ENCODE results near the gene POC1B. TPM values are rescaled to one million over a fixed set of nuclear protein-coding genes. Genes with fewer than 3 reads are reported as not detected.
A peak's percentile ranks its signal among the peaks of the same experiment; 100 is the strongest.

Gene POC1B
- polyA plus RNA-seq, 6 donors from 2014 or later, result 41.2 to 65.8 (median 45.1) TPM

DNA sequence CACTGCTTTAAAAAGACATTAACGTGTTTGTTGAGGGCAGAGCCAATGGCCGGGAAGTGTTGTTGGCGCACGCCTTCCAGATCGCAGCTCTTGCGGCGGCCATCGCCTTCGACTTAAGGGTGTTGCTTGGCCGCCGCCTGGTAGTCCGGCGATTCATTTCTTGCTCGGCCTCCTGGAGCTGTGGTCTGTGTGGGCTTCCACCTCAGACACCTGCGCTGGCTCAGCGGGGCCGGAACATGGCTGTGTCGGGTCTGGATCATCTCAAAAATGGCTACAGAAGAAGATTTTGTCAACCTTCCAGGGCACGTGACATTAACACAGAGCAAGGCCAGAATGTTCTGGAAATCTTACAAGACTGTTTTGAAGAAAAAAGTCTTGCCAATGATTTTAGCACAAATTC is 26.0 kb downstream of the POC1B start:
- H3K36me3 Mint-ChIP-seq, result peaks cover 17 to 18% of the 10 kb centered on the region in 2 donors
- no peaks in the 10 kb centered on the region for H3K27me3 Mint-ChIP-seq
- DNase-seq (no peak), ATAC-seq (ENCODE audit: low read depth in 2 of 2) (no peak)
- peaks cover 19 to 29% (median 22%) of the 10 kb centered on the region in 3 donors for H3K4me1 Mint-ChIP-seq
- no peak overlapping the region for H3K27ac Mint-ChIP-seq
- peaks cover 0 to 2% (median 0%) of the 10 kb centered on the region in 7 donors for H3K9me3 Mint-ChIP-seq
- H3K4me3 Mint-ChIP-seq, result no peak overlapping the region

GRCh38 chr12:89497467-89497866 is 28.4 kb downstream of the POC1B start:
- ATAC-seq (ENCODE audit: low read depth in 2 of 2), result no peak
- no peaks in the 10 kb centered on the region for H3K9me3 Mint-ChIP-seq
- H3K27me3 Mint-ChIP-seq, result no peaks in the 10 kb centered on the region
- no peak for DNase-seq
- H3K4me3 Mint-ChIP-seq, result no peak overlapping the region
- H3K36me3 Mint-ChIP-seq, result peaks cover 17% of the 10 kb centered on the region in 2 donors
- H3K4me1 Mint-ChIP-seq, result peaks cover 41 to 53% (median 43%) of the 10 kb centered on the region in 3 donors
- no peak overlapping the region for H3K27ac Mint-ChIP-seq

DNA sequence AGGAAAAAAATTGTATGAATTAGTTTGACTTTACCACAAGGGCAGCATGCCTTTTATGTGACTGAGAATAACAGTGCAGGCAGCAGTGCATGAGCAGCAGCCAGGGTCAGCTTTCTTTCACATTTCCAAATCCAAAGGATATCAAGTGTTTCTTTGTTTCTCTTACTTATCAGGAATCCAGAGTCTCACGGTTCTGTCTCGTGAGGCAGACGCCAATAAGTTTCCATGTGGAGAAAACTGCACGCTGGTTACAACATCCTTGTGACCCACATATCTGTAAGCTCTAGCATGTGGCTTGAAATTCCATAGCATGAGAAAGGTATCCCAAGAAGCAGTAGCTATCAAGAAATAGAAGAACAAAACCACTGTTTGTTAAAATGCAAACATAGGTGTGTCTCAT is 28.8 kb downstream of the POC1B start:
- DNase-seq (no peak), ATAC-seq (ENCODE audit: low read depth in 2 of 2) (no peak)
- no peaks in the 10 kb centered on the region for H3K9me3 Mint-ChIP-seq
- H3K36me3 Mint-ChIP-seq, result peaks cover 12 to 17% of the 10 kb centered on the region in 2 donors
- H3K4me1 Mint-ChIP-seq, result peaks cover 41 to 51% (median 44%) of the 10 kb centered on the region in 3 donors
- H3K4me3 Mint-ChIP-seq, result no peak overlapping the region
- no peaks in the 10 kb centered on the region for H3K27me3 Mint-ChIP-seq
- H3K27ac Mint-ChIP-seq, result no peak overlapping the region

DNA sequence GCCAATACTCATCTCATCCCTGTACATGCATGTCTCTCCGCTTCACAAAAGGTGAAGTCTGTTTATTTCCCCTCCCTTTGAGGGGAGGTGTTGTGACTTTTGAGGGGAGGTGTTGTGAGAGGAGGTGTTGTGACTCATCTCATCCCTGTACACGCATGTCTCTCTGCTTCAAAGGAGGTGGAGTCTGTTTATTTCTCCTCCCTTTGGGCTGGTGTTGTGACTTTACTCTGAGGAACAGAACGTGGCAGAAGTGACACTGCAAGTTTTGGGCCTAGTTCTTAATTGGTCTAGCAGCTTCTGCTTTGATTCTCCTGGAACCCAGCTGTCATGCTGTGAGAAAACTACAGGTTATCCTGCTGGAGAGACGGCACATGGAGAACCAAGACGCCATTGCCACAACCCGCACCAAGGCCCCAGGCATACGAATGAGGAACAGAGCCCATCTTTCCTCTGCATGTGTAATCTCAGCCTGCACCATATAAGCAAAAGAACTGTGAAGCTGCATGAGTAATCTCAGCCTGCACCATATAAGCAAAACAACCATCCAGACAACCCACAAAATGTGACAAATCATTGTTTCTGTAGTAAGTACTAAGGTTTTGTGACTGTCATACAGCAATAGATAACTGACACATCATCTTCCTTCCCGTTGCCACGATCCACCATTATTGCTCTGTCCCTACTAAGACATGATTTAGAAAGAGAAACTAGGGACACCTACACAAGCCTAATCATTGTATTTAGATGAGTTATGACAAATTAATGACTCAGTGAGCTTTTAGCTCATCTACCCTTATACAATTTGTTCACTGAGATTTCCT is 31.2 kb downstream of the POC1B start:
- no peaks in the 10 kb centered on the region for H3K27me3 Mint-ChIP-seq
- ATAC-seq (ENCODE audit: low read depth in 2 of 2), result peak; percentile 21 to 46

GRCh38 chr12:89493670-89494302 is 32.1 kb downstream of the POC1B start:
- Mint-ChIP-seq H3K4me3 (peak overlapping the region; percentile 9 to 87 (median 57)), H3K27ac (peak overlapping the region; percentile 75 to 90 (median 86)), H3K9me3 (no peaks in the 10 kb centered on the region), H3K4me1 (peaks cover 33 to 43% (median 38%) of the 10 kb centered on the region in 3 donors), H3K27me3 (no peaks in the 10 kb centered on the region), H3K36me3 (peaks cover 12 to 17% of the 10 kb centered on the region in 2 donors)
- ATAC-seq (ENCODE audit: low read depth in 2 of 2) (peak; percentile 78 to 91), DNase-seq (peak; percentile 30)

More for the DNA sequence above, 31.2 kb downstream of the POC1B start:
- Mint-ChIP-seq H3K9me3 (no peaks in the 10 kb centered on the region), H3K36me3 (peaks cover 5 to 21% of the 10 kb centered on the region in 2 donors), H3K4me1 (peaks cover 36 to 46% (median 42%) of the 10 kb centered on the region in 3 donors), H3K27ac (peak overlapping the region; percentile 16 to 97 (median 71)), H3K4me3 (peak overlapping the region in 7 of 8 donors; percentile 32 to 87 (median 70))
- no peak for DNase-seq

DNA sequence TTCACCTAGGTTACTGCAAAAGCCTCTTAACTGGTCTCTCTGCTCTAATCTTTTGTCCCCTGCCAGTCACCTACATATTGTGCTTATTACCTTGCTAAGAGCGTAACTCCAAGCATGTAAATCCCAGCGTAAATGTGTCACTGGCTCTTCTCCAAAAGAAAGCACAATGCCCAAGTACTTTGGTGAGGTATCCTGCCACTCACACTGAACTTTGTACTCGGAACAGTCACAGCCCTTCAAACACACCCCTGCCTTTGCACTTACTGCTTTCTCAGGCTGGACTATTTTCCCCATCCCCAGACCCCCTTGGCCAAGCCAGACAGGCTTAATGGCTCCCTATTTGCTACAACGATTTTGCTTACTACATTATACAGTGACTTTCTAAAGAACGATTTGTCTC is 33.0 kb downstream of the POC1B start:
- Mint-ChIP-seq H3K9me3 (no peaks in the 10 kb centered on the region), H3K36me3 (peaks cover 13 to 16% of the 10 kb centered on the region in 2 donors), H3K27me3 (no peaks in the 10 kb centered on the region), H3K4me1 (peaks cover 31 to 43% (median 36%) of the 10 kb centered on the region in 3 donors), H3K4me3 (peak overlapping the region in 5 of 8 donors; percentile 8 to 81 (median 27)), H3K27ac (peak overlapping the region; percentile 45 to 96 (median 77))
- no peak for DNase-seq
- no peak for ATAC-seq (ENCODE audit: low read depth in 2 of 2)

GRCh38 chr12:89490922-89491321 is 34.9 kb downstream of the POC1B start:
- peaks cover 28 to 38% (median 32%) of the 10 kb centered on the region in 3 donors for H3K4me1 Mint-ChIP-seq
- H3K27me3 Mint-ChIP-seq, result no peaks in the 10 kb centered on the region
- DNase-seq (no peak), ATAC-seq (ENCODE audit: low read depth in 2 of 2) (no peak)
- peak overlapping the region in 3 of 6 donors; percentile 12 to 75 (median 14) for H3K27ac Mint-ChIP-seq
- H3K9me3 Mint-ChIP-seq, result no peaks in the 10 kb centered on the region
- H3K4me3 Mint-ChIP-seq, result no peak overlapping the region
- H3K36me3 Mint-ChIP-seq, result peaks cover 20 to 27% of the 10 kb centered on the region in 2 donors

- peaks cover 0 to 7% (median 0%) of the 10 kb centered on the region in 3 donors for H3K4me1 Mint-ChIP-seq
- peaks cover 15 to 27% of the 10 kb centered on the region in 2 donors for H3K36me3 Mint-ChIP-seq
- no peak overlapping the region for H3K27ac Mint-ChIP-seq
- ATAC-seq (ENCODE audit: low read depth in 2 of 2) (no peak), DNase-seq (no peak)
- H3K4me3 Mint-ChIP-seq, result no peak overlapping the region
- no peaks in the 10 kb centered on the region for H3K27me3 Mint-ChIP-seq
- no peaks in the 10 kb centered on the region for H3K9me3 Mint-ChIP-seq
Measured at GRCh38 chr12:89486264-89486663, 39.6 kb downstream of the POC1B start.

GRCh38 chr12:89484470-89484869 is 41.4 kb downstream of the POC1B start:
- Mint-ChIP-seq H3K27me3 (no peaks in the 10 kb centered on the region), H3K4me1 (peaks cover 0 to 7% (median 0%) of the 10 kb centered on the region in 3 donors), H3K4me3 (no peak overlapping the region), H3K27ac (peak overlapping the region in 1 of 6 donors; percentile 89), H3K36me3 (peaks cover 9 to 22% of the 10 kb centered on the region in 2 donors), H3K9me3 (no peaks in the 10 kb centered on the region)
- DNase-seq, result no peak
- ATAC-seq (ENCODE audit: low read depth in 2 of 2), result no peak

DNA sequence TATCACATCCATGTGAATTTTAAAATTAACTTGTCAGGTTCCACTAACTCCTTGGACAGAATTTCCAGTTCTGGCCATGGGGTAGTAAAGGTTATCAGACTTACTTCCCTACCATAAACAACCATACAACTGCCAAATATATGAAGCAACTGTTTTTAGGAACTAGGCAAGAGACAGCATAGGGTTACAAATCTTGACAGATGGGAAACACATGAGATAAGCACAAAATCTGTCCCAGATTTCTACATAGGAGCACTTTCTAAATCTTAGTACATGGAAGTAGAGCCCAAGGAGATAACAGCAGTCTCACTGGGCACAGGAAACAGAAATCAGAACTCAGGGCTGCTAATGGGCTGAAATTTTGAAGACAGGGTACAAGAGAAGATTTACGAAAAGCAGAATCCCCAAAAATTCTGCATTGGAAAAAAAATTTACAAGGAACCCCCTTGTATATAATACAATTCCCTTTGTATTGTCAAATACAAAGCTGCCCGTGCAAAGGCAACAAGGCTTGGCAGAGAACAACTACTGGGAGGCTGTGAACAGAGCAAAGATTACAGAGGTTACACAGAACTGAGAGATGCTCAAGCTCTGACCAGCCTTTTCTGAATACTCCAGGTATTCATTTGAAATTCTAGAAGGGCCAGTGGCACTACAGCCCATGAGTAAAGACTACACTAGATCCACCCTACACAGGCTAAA is 44.5 kb downstream of the POC1B start:
- Mint-ChIP-seq H3K27me3 (no peaks in the 10 kb centered on the region), H3K27ac (peak overlapping the region in 1 of 6 donors; percentile 16)

DNA sequence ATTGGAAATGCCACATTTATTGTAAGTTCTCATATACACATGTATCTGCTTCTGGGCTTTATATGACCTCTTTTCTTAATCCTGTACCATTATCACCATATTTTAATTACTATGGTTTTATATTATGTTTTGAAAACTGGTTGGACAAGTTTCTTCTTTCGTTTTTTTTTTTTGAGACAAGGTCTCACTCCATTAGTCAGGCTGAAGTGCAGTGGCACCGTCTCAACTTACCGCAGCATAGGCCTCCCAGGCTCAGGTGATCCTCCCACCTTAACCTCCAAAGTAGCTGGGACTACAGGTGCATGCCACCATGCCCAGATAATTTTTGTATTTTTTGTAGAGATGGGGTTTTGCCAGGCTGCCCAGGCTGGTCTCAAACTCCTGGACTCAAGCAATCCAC is 45.9 kb downstream of the POC1B start:
- H3K27me3 Mint-ChIP-seq, result no peaks in the 10 kb centered on the region
- no peak for DNase-seq
- H3K27ac Mint-ChIP-seq, result no peak overlapping the region
- no peaks in the 10 kb centered on the region for H3K36me3 Mint-ChIP-seq
- H3K9me3 Mint-ChIP-seq, result no peaks in the 10 kb centered on the region
- H3K4me1 Mint-ChIP-seq, result peaks cover 5 to 20% (median 10%) of the 10 kb centered on the region in 3 donors
- no peak for ATAC-seq (ENCODE audit: low read depth in 2 of 2)
- no peak overlapping the region for H3K4me3 Mint-ChIP-seq

More for the DNA sequence above, 44.5 kb downstream of the POC1B start:
- no peak for DNase-seq
- Mint-ChIP-seq H3K36me3 (peaks cover 4 to 6% of the 10 kb centered on the region in 2 donors), H3K9me3 (no peaks in the 10 kb centered on the region), H3K4me3 (no peak overlapping the region), H3K4me1 (peaks cover 5 to 17% (median 9%) of the 10 kb centered on the region in 3 donors)
- no peak for ATAC-seq (ENCODE audit: low read depth in 2 of 2)

GRCh38 chr12:89477633-89478279 is 48.1 kb downstream of the POC1B start:
- no peak for ATAC-seq (ENCODE audit: low read depth in 2 of 2)
- DNase-seq, result no peak
- Mint-ChIP-seq H3K9me3 (no peaks in the 10 kb centered on the region), H3K27me3 (no peaks in the 10 kb centered on the region), H3K4me1 (peaks cover 5 to 27% (median 14%) of the 10 kb centered on the region in 3 donors), H3K36me3 (no peaks in the 10 kb centered on the region), H3K27ac (peak overlapping the region in 5 of 6 donors; percentile 1 to 86 (median 34)), H3K4me3 (no peak overlapping the region)
